CD8-positive, alpha-beta memory T cell (primary cell): ENCODE results near the gene METAP1D. TPM values are rescaled to one million over a fixed set of nuclear protein-coding genes. Genes with fewer than 3 reads are reported as not detected.

ENCODE experiments used
- CTCF ChIA-PET: fragments of 350-600 bp; sonication (Branson Sonifier 250); formaldehyde crosslinking; loops from one replicate; lab custom pipeline; 2021; ENCODE audit warnings: antibody characterized with exemption; lab: Charles Lee
- POLR2A ChIA-PET: fragments of 350-600 bp; sonication (Branson Sonifier 250); formaldehyde crosslinking; loops from one replicate; lab custom pipeline; 2021; ENCODE audit warnings: antibody characterized with exemption; lab: Charles Lee
- DNase-seq, 5 donors: peaks; one replicate each; pipeline versions ENCODE4 v3.0.0 to v3.0.0-alpha.2; 2020 to 2022; ENCODE audit warnings: mixed read lengths in 1 of 5
- H3K27ac ChIP-seq: one replicate; pipeline ENCODE4 v1.7.0; 2013; ENCODE audit warnings: low read depth, mild to moderate bottlenecking, low read length, moderate library complexity
- H3K27me3 ChIP-seq: 2 replicates; pipeline ENCODE4 v1.7.0; 2013; ENCODE audit warnings: low read length, mild to moderate bottlenecking; ENCODE audit not compliant: insufficient read depth, poor library complexity, severe bottlenecking
- H3K36me3 ChIP-seq: 2 replicates; pipeline ENCODE4 v1.7.0; 2013; ENCODE audit warnings: mild to moderate bottlenecking, low read length, moderate library complexity; ENCODE audit not compliant: insufficient read depth
- H3K4me1 ChIP-seq: 2 replicates; pipeline ENCODE4 v1.7.0; 2013; ENCODE audit warnings: mild to moderate bottlenecking, low read length, moderate library complexity; ENCODE audit not compliant: insufficient read depth
- H3K4me3 ChIP-seq: 2 replicates; pipeline ENCODE4 v1.7.0; 2013; ENCODE audit warnings: mild to moderate bottlenecking, low read length
- H3K9me3 ChIP-seq: 2 replicates; pipeline ENCODE4 v1.7.0; 2013; ENCODE audit warnings: mild to moderate bottlenecking, low read length
- H3K27ac Mint-ChIP-seq, 8 donors: one replicate each; pipeline ENCODE4 v1.8.0; 2020 to 2021; ENCODE audit warnings: mixed read lengths in 8 of 8, mild to moderate bottlenecking in 6 of 8, inconsistent platforms in 3 of 8, moderate library complexity in 3 of 8
- H3K27me3 Mint-ChIP-seq, 2 donors: one replicate each; pipeline ENCODE4 v1.8.0; 2020 to 2021; ENCODE audit warnings: mixed read lengths in 2 of 2, mild to moderate bottlenecking in 1 of 2, moderate library complexity in 1 of 2
- H3K36me3 Mint-ChIP-seq, 3 donors: one replicate each; pipeline ENCODE4 v1.8.0; 2020 to 2021; ENCODE audit warnings: mixed read lengths in 3 of 3, inconsistent platforms in 1 of 3, mild to moderate bottlenecking in 1 of 3
- H3K4me1 Mint-ChIP-seq, 3 donors: one replicate each; pipeline ENCODE4 v1.8.0; 2020 to 2021; ENCODE audit warnings: mixed read lengths in 3 of 3, inconsistent platforms in 1 of 3, mild to moderate bottlenecking in 1 of 3
- H3K4me3 Mint-ChIP-seq, 7 donors: one replicate each; pipeline ENCODE4 v1.8.0; 2020 to 2021; ENCODE audit warnings: mixed read lengths in 7 of 7, mild to moderate bottlenecking in 6 of 7, moderate library complexity in 4 of 7, inconsistent platforms in 2 of 7
- H3K9me3 Mint-ChIP-seq, 5 donors: one replicate each; pipeline ENCODE4 v1.8.0; 2020 to 2022; ENCODE audit warnings: mixed read lengths in 5 of 5, mild to moderate bottlenecking in 3 of 5, moderate library complexity in 2 of 5, inconsistent platforms in 1 of 5
- polyA plus RNA-seq: library from polyadenylated mRNA; unstranded; fragments of 300-500 nt; fragmentation: Illumina TruSeq; gene quantifications from one replicate; pipeline ENCODE4 v1.2.3, GENCODE V29; 2021
- total RNA-seq, 2 experiments: library from RNA; stranded (reverse); gene quantifications; one replicate each; pipeline ENCODE4 v1.2.3, GENCODE V29; 2021

Gene METAP1D
- total and polyA plus RNA-seq, 3 experiments from 2014 or later: 2.7 to 10.2 (median 9.0) TPM

- Mint-ChIP-seq H3K4me1 (no peaks in the 10 kb centered on the region), H3K9me3 (no peaks in the 10 kb centered on the region), H3K27me3 (no peaks in the 10 kb centered on the region), H3K27ac (no peak overlapping the region), H3K36me3 (no peaks in the 10 kb centered on the region), H3K4me3 (no peak overlapping the region)
- no peaks in the 10 kb centered on the region for H3K9me3 ChIP-seq
- no peaks in the 10 kb centered on the region for H3K27me3 ChIP-seq
- no peak overlapping the region for H3K27ac ChIP-seq
- CTCF ChIA-PET: no interaction called here
- DNase-seq: no peak
- H3K4me3 ChIP-seq: no peak overlapping the region
- no peaks in the 10 kb centered on the region for H3K36me3 ChIP-seq
- POLR2A ChIA-PET: no interaction called here
- no peaks in the 10 kb centered on the region for H3K4me1 ChIP-seq
Measured at GRCh38 chr2:172046080-172046678, 46.4 kb downstream of the METAP1D start.

- Histone ChIP-seq H3K27me3 (no peaks in the 10 kb centered on the region), H3K9me3 (no peaks in the 10 kb centered on the region), H3K36me3 (no peaks in the 10 kb centered on the region), H3K4me1 (no peaks in the 10 kb centered on the region), H3K27ac (no peak overlapping the region), H3K4me3 (no peak overlapping the region)
- no peak overlapping the region for H3K4me3 Mint-ChIP-seq
- no peak for DNase-seq
- H3K4me1 Mint-ChIP-seq: no peaks in the 10 kb centered on the region
- H3K9me3 Mint-ChIP-seq: no peaks in the 10 kb centered on the region
- no peaks in the 10 kb centered on the region for H3K36me3 Mint-ChIP-seq
- H3K27ac Mint-ChIP-seq: no peak overlapping the region
- H3K27me3 Mint-ChIP-seq: no peaks in the 10 kb centered on the region
- ChIA-PET CTCF (no interaction called here), POLR2A (no interaction called here)
Measured at GRCh38 chr2:172046866-172047565, 47.3 kb downstream of the METAP1D start.

GRCh38 chr2:172047566-172048507 lies 48.1 kb downstream of the METAP1D start:
- ChIA-PET CTCF (no interaction called here), POLR2A (no interaction called here)
- Mint-ChIP-seq H3K4me1 (no peaks in the 10 kb centered on the region), H3K36me3 (no peaks in the 10 kb centered on the region), H3K9me3 (no peaks in the 10 kb centered on the region), H3K4me3 (no peak overlapping the region), H3K27ac (no peak overlapping the region), H3K27me3 (no peaks in the 10 kb centered on the region)
- Histone ChIP-seq H3K36me3 (no peaks in the 10 kb centered on the region), H3K27ac (no peak overlapping the region), H3K27me3 (no peaks in the 10 kb centered on the region), H3K9me3 (no peaks in the 10 kb centered on the region), H3K4me3 (no peak overlapping the region), H3K4me1 (no peaks in the 10 kb centered on the region)
- no peak for DNase-seq

- no peaks in the 10 kb centered on the region for H3K36me3 Mint-ChIP-seq
- ChIA-PET POLR2A (interaction anchor here (0.5 kb wide), 1 partner anchor 12 kb away, joined by 3 read pairs; no protein-coding TSS in a partner anchor), CTCF (interaction anchor here (0.6 to 0.8 kb wide), 2 partner anchors 11 kb away, joined by 3 read pairs; no protein-coding TSS in a partner anchor)
Measured at GRCh38 chr2:172048508-172049503, 49.1 kb downstream of the METAP1D start.

GRCh38 chr2:172049567-172050120 lies 49.9 kb downstream of the METAP1D start:
- DNase-seq: no peak
- Mint-ChIP-seq H3K9me3 (no peaks in the 10 kb centered on the region), H3K27me3 (no peaks in the 10 kb centered on the region), H3K27ac (no peak overlapping the region), H3K4me1 (no peaks in the 10 kb centered on the region), H3K4me3 (no peak overlapping the region), H3K36me3 (no peaks in the 10 kb centered on the region)
- POLR2A ChIA-PET: interaction anchor here (0.5 kb wide), 1 partner anchor 11 kb away, joined by 3 read pairs; no protein-coding TSS in a partner anchor
- peak overlapping the region; percentile 51 for H3K27ac ChIP-seq
- CTCF ChIA-PET: interaction anchor here (0.6 to 0.8 kb wide), 2 partner anchors 10 to 11 kb away, joined by 3 read pairs; no protein-coding TSS in a partner anchor
- H3K4me1 ChIP-seq: no peaks in the 10 kb centered on the region
- no peak overlapping the region for H3K4me3 ChIP-seq
- no peaks in the 10 kb centered on the region for H3K27me3 ChIP-seq
- H3K36me3 ChIP-seq: no peaks in the 10 kb centered on the region
- H3K9me3 ChIP-seq: no peaks in the 10 kb centered on the region

More at GRCh38 chr2:172048508-172049503, 49.1 kb downstream of the METAP1D start:
- Mint-ChIP-seq H3K9me3 (no peaks in the 10 kb centered on the region), H3K27ac (no peak overlapping the region), H3K4me3 (no peak overlapping the region), H3K27me3 (no peaks in the 10 kb centered on the region), H3K4me1 (no peaks in the 10 kb centered on the region)
- Histone ChIP-seq H3K27ac (peak overlapping the region; percentile 51), H3K4me3 (no peak overlapping the region), H3K27me3 (no peaks in the 10 kb centered on the region), H3K4me1 (no peaks in the 10 kb centered on the region), H3K36me3 (no peaks in the 10 kb centered on the region), H3K9me3 (no peaks in the 10 kb centered on the region)
- no peak for DNase-seq

- no peak overlapping the region for H3K4me3 Mint-ChIP-seq
- no peak overlapping the region for H3K27ac Mint-ChIP-seq
- Histone ChIP-seq H3K4me3 (no peak overlapping the region), H3K9me3 (no peaks in the 10 kb centered on the region), H3K27me3 (no peaks in the 10 kb centered on the region), H3K27ac (no peak overlapping the region), H3K4me1 (no peaks in the 10 kb centered on the region), H3K36me3 (no peaks in the 10 kb centered on the region)
- H3K9me3 Mint-ChIP-seq: no peaks in the 10 kb centered on the region
- DNase-seq: no peak
- POLR2A ChIA-PET: no interaction called here
- H3K27me3 Mint-ChIP-seq: no peaks in the 10 kb centered on the region
- H3K4me1 Mint-ChIP-seq: no peaks in the 10 kb centered on the region
- H3K36me3 Mint-ChIP-seq: no peaks in the 10 kb centered on the region
- CTCF ChIA-PET: no interaction called here
Measured at GRCh38 chr2:172050479-172051125, 50.8 kb downstream of the METAP1D start.
